Endothelial cell of umbilical vein (primary cell): ENCODE measurements around the gene GNAQ. TPM values are rescaled to one million over a fixed set of nuclear protein-coding genes. Genes with fewer than 3 reads are reported as not detected.

Source experiments
- BruUV-seq: library from RNA; stranded (reverse); fragments of 400-500 nt; replicated peaks from 2 replicates; lab custom pipeline; 2021; lab: Mats Ljungman, UMichigan
- CTCF ChIA-PET: fragments of 300-600, 350-600 bp; sonication (Branson Sonifier 250); formaldehyde crosslinking; loops from one replicate; lab custom pipeline; 2021; ENCODE audit warnings: antibody characterized with exemption, inconsistent platforms; lab: Charles Lee
- POLR2A ChIA-PET: fragments of 300-600, 350-600 bp; sonication (Branson Sonifier 250); formaldehyde crosslinking; loops from one replicate; lab custom pipeline; 2021; ENCODE audit warnings: antibody characterized with exemption, inconsistent platforms; lab: Charles Lee
- DNase-seq: peaks from one replicate; pipeline ENCODE4 v3.0.0-alpha.2; 2011; ENCODE audit warnings: low read depth, low spot score
- FAIRE-seq: peaks from 2 replicates; lab custom pipeline; 2011; peaks lifted over from hg19 to GRCh38; lab: Jason Lieb, UNC
- H2AFZ ChIP-seq: 2 replicates; pipeline ENCODE4 v1.6.0; 2012; ENCODE audit warnings: low read depth, low read length, control low read depth, inconsistent platforms
- H3K27ac ChIP-seq: 2 replicates; pipeline ENCODE4 v1.5.1; 2011; ENCODE audit warnings: low read depth, mild to moderate bottlenecking, control low read depth, low read length, moderate library complexity; ENCODE audit not compliant: insufficient read depth
- H3K27me3 ChIP-seq, 2 experiments: 2 replicates each; pipeline versions ENCODE4 v1.6.0 to v1.6.1; 2011; ENCODE audit warnings: low read length in 2 of 2, mixed read lengths in 1 of 2; ENCODE audit not compliant: control insufficient read depth in 2 of 2, insufficient read depth in 2 of 2
- H3K36me3 ChIP-seq, 2 experiments: 2 replicates in 1 of 2; 3 replicates in 1 of 2; pipeline ENCODE4 v1.5.1; 2011; ENCODE audit warnings: low read length in 2 of 2, mild to moderate bottlenecking in 1 of 2, moderate library complexity in 1 of 2; ENCODE audit not compliant: control insufficient read depth in 2 of 2, insufficient read depth in 2 of 2; ENCODE audit errors: extremely low read depth in 1 of 2
- H3K4me1 ChIP-seq: 3 replicates; pipeline ENCODE4 v1.5.1; 2011; ENCODE audit warnings: mild to moderate bottlenecking, low read length; ENCODE audit not compliant: control insufficient read depth, insufficient read depth; ENCODE audit errors: extremely low read depth
- H3K4me2 ChIP-seq: 2 replicates; pipeline ENCODE4 v1.6.1; 2011; ENCODE audit warnings: low read length, control low read depth, mixed read lengths; ENCODE audit not compliant: insufficient read depth
- H3K4me3 ChIP-seq, 3 experiments: fragments of 200-600 bp in 1 of 3; sonication (generic), shearing (Covaris generic) in 1 of 3; replicated peaks in 1 of 3; 2 replicates each; pipeline ENCODE4 v1.5.1; 2011 to 2016; ENCODE audit warnings: control low read depth in 3 of 3, low read length in 3 of 3, mild to moderate bottlenecking in 2 of 3, inconsistent platforms in 1 of 3, low read depth in 1 of 3, moderate library complexity in 1 of 3; ENCODE audit not compliant: insufficient read depth in 1 of 3
- H3K79me2 ChIP-seq: 2 replicates; pipeline ENCODE4 v1.6.0; 2012; ENCODE audit warnings: low read length, inconsistent platforms; ENCODE audit not compliant: control insufficient read depth, insufficient read depth
- H3K9ac ChIP-seq: replicated peaks from 2 replicates; pipeline ENCODE3; 2011; ENCODE audit warnings: low read length, control low read depth; ENCODE audit not compliant: insufficient read depth; ENCODE audit errors: extremely low read depth
- H3K9me1 ChIP-seq: replicated peaks from 3 replicates; pipeline ENCODE4 v1.6.0; 2011; ENCODE audit warnings: mild to moderate bottlenecking, low read length; ENCODE audit not compliant: control insufficient read depth, insufficient read depth; ENCODE audit errors: extremely low read depth
- H3K9me3 ChIP-seq: replicated peaks from 2 replicates; pipeline ENCODE4 v1.5.1; 2012; ENCODE audit warnings: low read length, inconsistent platforms; ENCODE audit not compliant: control insufficient read depth, insufficient read depth
- H4K20me1 ChIP-seq: replicated peaks from 2 replicates; pipeline ENCODE3; 2011; ENCODE audit warnings: mild to moderate bottlenecking, low read length; ENCODE audit not compliant: control insufficient read depth, insufficient read depth; ENCODE audit errors: extremely low read depth
- CTCF ChIP-seq, 2 donors: IDR thresholded peaks; 1 replicate in 1 of 2; 2 replicates in 1 of 2; pipeline ENCODE4 v1.5.1; 2011; ENCODE audit warnings: low read length in 2 of 2, mild to moderate bottlenecking in 2 of 2, moderate library complexity in 2 of 2, control low read depth in 1 of 2, inconsistent platforms in 1 of 2, low read depth in 1 of 2; ENCODE audit not compliant: insufficient read depth in 1 of 2; ENCODE audit errors: extremely low read depth in 1 of 2
- EZH2 ChIP-seq: IDR thresholded peaks from 2 replicates; pipeline ENCODE4 v1.6.1; 2012; ENCODE audit warnings: borderline replicate concordance, low read depth, mild to moderate bottlenecking, moderate library complexity, low read length, inconsistent platforms; ENCODE audit not compliant: severe bottlenecking
- FOS ChIP-seq: IDR thresholded peaks from 2 replicates; pipeline ENCODE4 v1.6.1; 2011; ENCODE audit warnings: mild to moderate bottlenecking, low read length, moderate library complexity, borderline replicate concordance; ENCODE audit not compliant: insufficient read depth
- GATA2 ChIP-seq: IDR thresholded peaks from 2 replicates; pipeline ENCODE4 v1.7.0; 2011; ENCODE audit warnings: low read depth, mild to moderate bottlenecking, moderate library complexity, mixed read lengths, low read length; ENCODE audit not compliant: insufficient read length, insufficient read depth
- JUN ChIP-seq: IDR thresholded peaks from 2 replicates; pipeline ENCODE4 v1.6.1; 2011; ENCODE audit warnings: borderline replicate concordance, low read depth; ENCODE audit not compliant: insufficient read length, insufficient read depth
- MAX ChIP-seq: IDR thresholded peaks from 2 replicates; pipeline ENCODE4 v1.6.1; 2011; ENCODE audit not compliant: insufficient read depth, insufficient read length
- MYC ChIP-seq: IDR thresholded peaks from one replicate; pipeline ENCODE4 v1.6.1; 2011; ENCODE audit warnings: mild to moderate bottlenecking, low read depth, low read length
- POLR2A ChIP-seq: IDR thresholded peaks from 2 replicates; pipeline ENCODE4 v1.6.1; 2012; ENCODE audit warnings: low read depth, mild to moderate bottlenecking, control low read depth, low read length
- POLR2AphosphoS5 ChIP-seq: IDR thresholded peaks from 2 replicates; pipeline ENCODE4 v1.6.1; 2012; ENCODE audit warnings: low read depth, mild to moderate bottlenecking, control low read depth, low read length, moderate library complexity; ENCODE audit not compliant: insufficient read depth
- dilution Hi-C: fragments of 300-500 bp; cut with MboI; formaldehyde crosslinking; loops from one replicate; pipeline ENCODE4 v1.15.0; 2019; ENCODE audit warnings: low sequenced_read_pairs; ENCODE audit not compliant: extremely low pct_ligation_motif_present
- intact Hi-C: fragments of 100-400 bp; cut with micrococcal nuclease; formaldehyde crosslinking; loops from one replicate; pipeline ENCODE4 v1.10.0; 2022
- polyA plus RNA-seq, 4 experiments: library from polyadenylated mRNA; depleted of rRNA in 3 of 4; stranded (reverse) in 3 of 4; unstranded in 1 of 4; fragments of >200 nt; gene quantifications; 2 replicates each; pipeline versions ENCODE4 v1.2.1 to v1.2.3, GENCODE V29; 2011 to 2012; ENCODE audit warnings: missing spikeins in 1 of 4
- total RNA-seq: library from RNA; stranded (reverse); gene quantifications from 2 replicates; pipeline ENCODE4 v1.2.3, GENCODE V29; 2021

The GNAQ gene
- total and polyA plus RNA-seq, 2 donors (not counting 3 experiments of a cell fraction or from before 2014, with no cell fraction given), result 26.1 to 67.3 TPM

- no peak overlapping the region for H3K4me2 ChIP-seq
- dilution Hi-C loops, result no loop called here
- no peak for TF ChIP-seq POLR2A
- H3K79me2 ChIP-seq, result peaks cover 29% of the 10 kb centered on the region
- ChIA-PET CTCF (no interaction called here), POLR2A (no interaction called here)
- no peak overlapping the region for H2AFZ ChIP-seq
- no peaks in the 10 kb centered on the region for H3K27me3 ChIP-seq
- FAIRE-seq (no peak), DNase-seq (no peak)
- H3K9me1 ChIP-seq, result no peaks in the 10 kb centered on the region
- H3K9me3 ChIP-seq, result no peaks in the 10 kb centered on the region
- H3K9ac ChIP-seq, result no peak overlapping the region
- no peaks in the 10 kb centered on the region for H3K36me3 ChIP-seq
- H3K27ac ChIP-seq, result no peak overlapping the region
- no peak overlapping the region for H3K4me3 ChIP-seq
- H4K20me1 ChIP-seq, result no peaks in the 10 kb centered on the region
- peaks cover 91% of the 10 kb centered on the region for H3K4me1 ChIP-seq
- intact Hi-C loops, result loop anchor here (10.0 kb wide), 1 partner anchor 410 kb away; no protein-coding TSS in a partner anchor
- BruUV-seq, result no TSS peak
These were observed 187.2 kb downstream of the GNAQ start for GRCh38 chr9:77844415-77844814.

- no peak overlapping the region for H2AFZ ChIP-seq
- no peak overlapping the region for H3K27ac ChIP-seq
- POLR2A ChIA-PET, result no interaction called here
- no peak overlapping the region for H3K4me3 ChIP-seq
- CTCF ChIA-PET, result interaction anchor here (0.6 to 3.1 kb wide), 4 partner anchors 9 to 278 kb away, joined by 3 to 10 read pairs (median 3); no protein-coding TSS in a partner anchor
- no TSS peak for BruUV-seq
- no peak for FAIRE-seq
- no peaks in the 10 kb centered on the region for H4K20me1 ChIP-seq
- H3K27me3 ChIP-seq, result no peaks in the 10 kb centered on the region
- dilution Hi-C loops, result no loop called here
- no peaks in the 10 kb centered on the region for H3K36me3 ChIP-seq
- H3K9me1 ChIP-seq, result no peaks in the 10 kb centered on the region
- intact Hi-C loops, result loop anchor here (10.0 kb wide), 1 partner anchor 409 kb away; no protein-coding TSS in a partner anchor
- no peak for TF ChIP-seq POLR2AphosphoS5
- TF ChIP-seq JUN, result no peak
- no peak for TF ChIP-seq MYC
- TF ChIP-seq MAX, result no peak
- TF ChIP-seq POLR2A, result no peak
- TF ChIP-seq CTCF (IDR thresholded peaks at IDR 0.05; ENCODE audit: extremely low read depth in 1 of 2, insufficient read depth in 1 of 2, low read depth in 1 of 2, low read length in 2 of 2), result no peak
- no peak for TF ChIP-seq GATA2
- TF ChIP-seq EZH2, result no peak
- TF ChIP-seq FOS, result no peak
- no peak for DNase-seq
- no peak overlapping the region for H3K9ac ChIP-seq
- H3K9me3 ChIP-seq, result no peaks in the 10 kb centered on the region
- peaks cover 32% of the 10 kb centered on the region for H3K79me2 ChIP-seq
- H3K4me2 ChIP-seq, result no peak overlapping the region
- H3K4me1 ChIP-seq, result peaks cover 91% of the 10 kb centered on the region
These were observed 187.8 kb downstream of the GNAQ start for GRCh38 chr9:77843871-77844155.
